GM18517 (cell line): Measurements from ENCODE around the gene PEX6.

Experiments used
- ATAC-seq: cut with Tn5 transposase; IDR thresholded peaks from one replicate; pipeline ENCODE4 v1.9.1; 2021; ENCODE audit warnings: mild to moderate bottlenecking, moderate library complexity; ENCODE audit not compliant: unreplicated experiment

The PEX6 gene

DNA sequence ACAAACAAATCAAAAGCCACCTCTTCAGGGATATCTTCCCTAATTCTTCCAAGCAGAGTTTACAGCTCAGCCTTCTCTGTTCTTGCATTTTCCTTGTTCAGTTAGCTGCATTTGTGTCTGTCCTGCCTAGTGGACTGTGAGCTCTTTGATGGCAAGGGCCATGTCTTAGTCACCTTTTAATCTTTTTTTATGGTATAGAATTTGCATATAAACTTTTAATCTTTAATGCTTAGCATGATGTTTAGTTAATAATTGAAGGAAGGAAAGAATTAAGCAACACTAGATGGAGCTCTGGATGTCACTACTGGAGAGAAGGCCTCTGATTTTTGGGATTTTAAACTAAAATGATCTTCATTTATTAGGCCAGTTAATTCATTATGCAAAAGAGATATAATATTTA, 17.5 kb upstream of the PEX6 start:
- ATAC-seq = no peak

DNA sequence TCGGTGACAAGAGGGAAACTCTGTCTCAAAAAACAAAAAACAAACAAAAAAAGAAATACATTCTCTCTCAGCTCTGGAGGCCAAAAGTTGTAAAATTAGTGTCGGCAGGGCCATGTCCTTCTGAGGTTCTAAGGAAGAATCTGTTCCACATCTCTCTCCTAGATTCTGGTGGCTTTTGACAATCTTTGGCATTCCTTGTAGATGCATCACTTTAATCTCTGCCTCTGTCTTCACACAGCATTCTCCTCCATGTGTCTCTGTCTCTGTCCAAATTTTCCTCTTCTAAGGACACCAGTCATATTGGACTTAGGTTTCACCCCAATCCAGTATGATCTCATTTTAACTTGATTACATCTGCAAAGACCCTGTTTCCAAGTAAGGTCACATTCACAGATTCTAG, 14.5 kb upstream of the PEX6 start:
- no peak for ATAC-seq

DNA sequence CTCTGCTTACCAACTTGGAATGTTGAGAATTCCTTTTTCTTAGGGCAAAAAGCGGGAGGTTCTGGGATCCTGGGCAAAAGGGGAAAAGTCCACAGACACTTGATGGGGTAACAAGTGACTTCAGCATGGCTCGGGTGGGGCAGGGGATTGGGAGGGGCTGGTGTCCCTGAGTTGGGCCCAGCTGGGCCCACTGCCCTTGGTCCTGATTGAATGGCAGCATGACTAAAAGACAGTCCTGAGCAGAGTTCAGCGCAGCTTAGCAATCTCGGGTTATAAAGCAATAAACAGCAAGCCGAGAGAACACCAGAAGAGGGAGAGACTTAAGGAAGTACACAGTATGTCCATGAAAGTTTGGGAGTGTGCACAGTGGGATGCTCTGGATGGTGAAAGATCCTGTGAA, 10.9 kb upstream of the PEX6 start:
- ATAC-seq = no peak

DNA sequence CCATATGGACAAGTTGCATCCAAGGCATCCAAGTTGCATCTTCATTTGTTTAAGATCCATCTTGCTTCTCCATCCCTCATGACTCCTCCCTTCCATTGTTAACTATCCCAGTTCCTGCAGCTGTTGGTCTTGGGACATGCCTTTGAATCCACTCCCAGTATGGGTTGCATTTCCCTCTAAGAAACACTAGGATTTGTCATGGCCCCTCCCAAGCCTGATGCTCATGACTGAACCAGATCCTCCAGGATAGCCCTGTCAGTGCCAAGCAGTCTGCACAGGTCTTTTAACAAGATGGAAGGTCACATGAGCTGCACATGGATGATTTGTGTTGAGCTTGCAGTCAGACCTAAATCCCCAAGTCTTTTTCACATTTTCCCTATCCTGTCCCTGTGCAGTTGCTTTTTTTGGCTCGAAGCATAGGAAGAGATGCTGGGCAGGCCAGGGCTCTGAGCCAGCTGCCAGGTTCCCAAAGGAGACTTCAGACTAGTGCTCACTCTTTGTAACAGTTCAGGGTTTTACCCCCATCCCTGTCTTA, 9.6 kb upstream of the PEX6 start:
- ATAC-seq = no peak

DNA sequence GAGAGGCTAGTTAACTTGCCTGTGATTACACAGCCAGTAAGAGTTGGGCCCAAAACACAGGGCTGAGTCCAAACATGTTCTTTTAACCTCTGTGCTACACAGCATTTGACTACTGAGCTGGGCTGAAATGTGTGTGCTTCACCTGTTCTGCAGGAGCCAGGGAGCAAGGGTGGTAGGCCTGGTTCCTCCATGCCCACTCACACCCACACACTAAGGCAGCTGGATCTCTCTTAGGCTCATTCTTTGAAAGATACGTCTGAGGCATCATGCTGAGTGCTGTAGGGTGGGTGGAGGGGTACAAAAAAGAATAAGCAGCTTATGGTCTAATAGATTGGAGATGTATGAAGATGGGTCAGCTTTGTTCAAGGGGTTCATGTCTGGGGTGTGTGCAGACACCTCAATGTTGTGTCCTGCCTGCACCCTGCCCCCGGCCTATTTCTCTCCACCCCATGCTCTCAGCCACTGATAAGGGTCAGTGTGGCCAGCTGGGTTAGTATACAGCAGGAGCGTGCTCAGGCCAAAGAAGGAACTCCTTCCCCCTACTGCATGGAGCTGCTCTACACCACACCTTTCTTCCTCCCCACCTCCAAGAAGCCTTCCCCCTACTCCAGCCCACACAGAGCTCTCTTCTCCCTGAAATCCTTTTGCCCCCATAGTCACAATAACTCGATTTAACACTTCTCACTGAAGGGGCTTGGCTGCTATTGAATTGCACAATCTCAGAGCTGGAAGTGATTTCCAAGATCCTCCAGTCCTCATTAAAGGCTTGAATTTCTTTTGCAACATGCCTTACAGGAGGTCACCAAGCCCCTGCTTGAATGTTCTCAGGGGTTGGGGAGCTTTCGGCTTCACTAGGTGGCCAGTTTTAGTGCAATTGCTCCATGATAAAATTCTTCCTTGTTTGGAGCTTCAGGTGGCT, 8.8 kb upstream of the PEX6 start:
- ATAC-seq = no peak

DNA sequence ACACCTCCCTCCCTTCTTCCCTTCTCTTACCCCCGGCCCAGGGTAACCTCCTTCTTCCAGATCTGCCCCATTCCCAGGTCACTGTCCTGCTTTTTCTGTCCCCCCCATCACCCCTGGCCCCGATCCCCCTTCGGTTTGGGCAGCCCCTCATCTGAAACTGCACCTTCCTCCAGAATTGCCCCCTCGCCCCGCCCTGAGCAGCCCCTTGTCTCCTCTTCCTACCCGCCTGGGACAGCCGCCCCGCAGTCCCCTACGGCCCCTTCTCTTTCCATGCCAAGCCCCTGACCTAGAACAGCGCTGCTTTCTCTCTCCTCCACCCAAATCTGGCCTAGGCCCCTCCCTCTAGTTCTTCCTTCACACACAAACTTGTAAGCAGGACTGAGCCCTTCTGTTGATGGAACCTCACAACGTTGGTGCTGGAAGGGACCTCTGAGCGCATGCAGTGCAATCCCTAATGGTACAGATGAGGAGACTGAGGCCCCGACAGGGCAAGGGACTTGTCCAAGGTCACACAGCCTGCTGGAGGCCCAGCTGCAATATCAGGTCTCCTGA, 6.0 kb upstream of the PEX6 start:
- ATAC-seq = no peak

DNA sequence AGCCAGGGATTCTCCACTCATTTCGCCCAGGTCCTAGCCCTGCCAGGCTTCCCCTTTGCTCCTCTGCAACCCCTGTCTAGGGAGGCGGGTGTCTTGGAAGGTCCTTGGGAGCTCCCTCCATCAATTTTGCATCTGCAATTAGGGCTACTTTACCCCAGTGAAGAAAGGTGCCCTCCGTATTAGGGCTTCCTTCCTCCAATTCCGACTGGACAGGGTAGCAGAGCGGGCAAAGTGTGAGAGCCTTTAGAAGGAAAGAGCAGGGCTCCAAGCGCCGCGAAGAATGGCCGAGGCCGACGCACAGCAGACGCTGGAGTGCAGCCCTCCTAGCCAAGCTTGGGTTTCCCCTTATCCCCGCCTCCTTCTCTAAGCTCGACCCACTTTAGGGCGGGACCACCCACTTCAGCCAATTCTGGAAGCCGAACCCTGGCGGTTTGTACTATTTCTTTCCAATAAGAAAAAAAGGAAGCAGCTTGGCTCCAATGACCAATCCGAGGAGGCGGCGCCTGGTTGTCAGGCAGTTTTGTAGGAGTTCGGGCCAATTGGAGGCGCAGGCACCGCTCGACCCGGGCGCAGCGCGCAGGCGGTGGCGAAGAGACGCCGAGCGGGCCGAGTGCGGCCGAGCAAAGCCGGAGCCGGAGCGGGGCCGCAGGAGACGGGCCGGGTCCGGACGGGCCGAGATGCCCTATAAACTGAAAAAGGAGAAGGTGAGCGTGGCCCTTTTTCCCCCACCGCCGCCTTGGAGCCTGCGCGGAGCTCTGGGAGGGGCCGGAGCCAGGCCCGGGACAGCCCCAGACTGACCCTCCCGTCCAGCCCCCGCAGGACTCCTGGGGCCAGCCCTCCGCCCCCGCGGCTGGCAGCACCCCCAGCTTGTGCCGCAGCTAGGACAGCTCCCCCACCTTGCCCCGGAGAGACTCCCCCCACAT, 5.3 kb upstream of the PEX6 start, which contains the start of gene PPP2R5D:
PPP2R5D (plus strand) TSS at position 570 of the 923 bp plus-strand sequence; CDS start at position 678, 108 bp downstream.
- ATAC-seq = peak; percentile 91

DNA sequence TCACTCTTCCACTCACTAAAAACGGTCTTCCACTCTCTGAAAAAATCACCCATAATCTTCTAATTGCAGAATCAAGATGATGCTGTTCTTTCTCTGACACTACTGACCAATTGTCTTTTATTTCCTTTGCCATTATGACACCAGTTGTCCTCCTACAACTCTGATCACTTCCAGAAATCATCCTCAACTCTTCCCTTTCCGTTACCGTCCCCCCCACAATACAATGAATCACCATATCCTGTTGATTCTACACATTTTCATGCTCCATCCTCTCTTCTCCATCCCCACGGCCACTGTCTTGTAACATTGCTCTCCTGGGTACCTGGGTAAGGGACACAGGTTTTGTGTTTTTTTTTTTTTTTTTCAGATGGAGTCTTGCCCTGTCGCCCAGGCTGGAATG, 2.9 kb upstream of the PEX6 start:
- ATAC-seq = no peak

DNA sequence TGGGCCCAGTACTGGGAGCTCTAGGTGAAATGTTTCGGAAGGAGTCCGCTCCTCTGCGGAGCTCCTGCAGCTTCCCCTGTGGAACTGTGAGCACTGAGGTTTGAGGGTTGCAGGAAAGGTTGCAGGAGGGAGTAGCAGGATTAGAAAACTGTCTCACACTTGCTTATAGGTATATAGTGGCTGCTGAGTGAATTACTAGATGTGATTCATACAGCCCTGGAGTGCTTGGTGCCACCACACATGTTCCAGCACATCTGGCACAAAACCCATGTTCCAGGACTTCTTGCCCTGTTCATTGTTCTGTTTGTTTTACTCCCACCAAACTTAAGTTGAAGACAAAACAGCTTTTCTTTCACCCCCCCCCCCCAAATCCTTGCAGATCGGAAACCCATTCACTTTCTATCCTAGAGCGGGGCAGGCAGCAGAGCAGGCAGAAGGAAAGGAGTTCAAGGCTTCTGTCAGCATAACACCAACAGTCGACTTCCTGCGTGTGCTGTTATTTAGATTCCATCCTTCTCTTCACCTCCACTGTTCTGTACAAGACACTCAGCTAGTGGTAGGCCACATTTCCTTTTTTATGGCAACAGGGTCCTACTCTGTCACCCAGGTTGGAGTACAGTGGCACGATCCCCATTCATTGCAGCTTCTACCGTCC, 669 bp upstream of the PEX6 start:
- no peak for ATAC-seq

DNA sequence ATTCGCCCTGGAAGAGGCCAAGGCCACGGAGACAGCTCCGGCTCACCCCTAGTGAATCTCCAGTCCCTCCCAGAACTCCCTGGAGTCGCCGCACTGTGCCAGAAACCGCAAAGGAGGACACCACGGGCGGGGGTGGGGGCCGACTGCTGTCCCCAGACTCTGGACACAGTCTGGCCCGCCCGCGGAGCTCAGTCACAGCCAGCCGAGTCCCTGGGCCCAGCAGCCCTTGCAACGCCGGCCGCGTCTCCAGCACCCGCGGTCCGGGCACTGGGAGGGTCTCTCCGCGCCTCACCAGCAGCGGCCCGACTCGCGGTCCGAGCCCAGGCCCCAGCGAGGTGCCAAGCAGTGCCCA, 518 bp downstream of the PEX6 start:
- ATAC-seq = no peak

DNA sequence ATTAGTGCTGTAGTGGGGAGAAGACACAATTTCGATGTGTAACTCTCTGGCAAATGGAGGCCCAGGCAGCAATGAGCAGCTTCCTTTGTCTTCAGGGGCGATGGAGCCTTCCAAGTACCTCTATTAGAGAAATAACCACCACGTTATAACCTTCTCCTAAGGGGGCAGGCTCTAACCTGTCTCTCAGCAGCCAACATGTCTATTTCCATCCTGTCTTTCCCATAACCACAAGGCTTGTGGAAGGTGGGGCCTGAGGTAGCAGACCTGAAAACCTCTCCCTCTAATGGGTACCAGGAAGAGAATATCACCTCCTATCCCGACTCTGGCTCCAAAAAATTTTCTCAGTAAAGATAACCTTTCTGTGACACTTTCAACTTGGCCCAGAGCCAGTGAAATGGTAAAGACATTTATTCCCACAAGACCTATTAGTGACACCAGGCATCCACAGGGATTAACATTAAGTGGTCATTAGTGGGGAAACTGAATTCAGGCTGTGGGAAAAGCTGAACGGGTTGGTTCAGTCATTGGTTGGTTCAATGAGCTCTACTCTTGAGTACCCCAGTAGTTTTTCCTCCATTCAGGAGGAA, 4.0 kb downstream of the PEX6 start:
- ATAC-seq = no peak

DNA sequence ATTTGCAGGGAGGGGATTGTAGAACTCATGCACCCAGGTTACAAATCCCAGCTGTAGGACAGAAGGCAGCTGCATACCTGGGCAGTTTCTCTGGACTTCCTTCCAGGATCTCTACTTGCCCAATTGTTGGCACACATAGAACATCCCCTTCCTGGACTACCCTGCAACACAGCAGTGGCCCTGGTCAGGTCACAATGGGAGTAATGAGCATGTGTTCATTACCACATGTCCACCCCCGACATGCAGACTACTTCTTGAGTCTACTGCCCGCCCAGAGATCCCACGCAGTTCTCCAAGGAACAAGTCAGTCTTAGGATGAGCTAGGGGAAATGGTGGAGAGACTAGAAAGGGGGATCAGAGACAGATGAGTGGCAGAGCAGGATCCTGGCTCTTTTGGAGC, 5.1 kb downstream of the PEX6 start:
- ATAC-seq = no peak

DNA sequence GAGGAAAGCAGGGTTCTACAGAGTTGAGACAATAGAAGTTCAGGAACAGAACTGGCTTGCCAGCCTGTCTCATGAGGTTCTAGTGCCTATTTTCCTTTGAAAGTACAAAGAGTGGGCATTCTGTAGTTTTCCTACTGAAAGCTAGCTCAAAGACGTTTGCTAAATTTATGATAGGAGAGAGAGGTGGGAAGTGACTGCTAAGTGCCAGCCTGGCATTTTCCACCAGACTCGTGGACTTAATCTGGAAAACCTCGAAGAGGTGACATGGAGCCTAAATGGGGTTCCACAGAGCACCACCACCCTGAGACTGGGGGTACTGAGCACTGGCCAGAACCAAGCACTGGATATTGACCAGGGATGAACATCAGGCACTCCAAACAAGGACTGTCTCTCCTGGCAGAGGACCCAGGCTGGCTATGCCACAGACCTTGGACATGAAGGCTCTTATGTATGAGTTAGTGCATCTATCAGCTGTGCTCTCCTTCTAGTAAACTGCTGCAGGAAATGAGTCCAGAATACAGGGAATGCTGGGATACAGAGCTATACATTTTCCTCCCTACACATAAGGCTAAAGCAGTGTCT, 7.1 kb downstream of the PEX6 start:
- no peak for ATAC-seq

DNA sequence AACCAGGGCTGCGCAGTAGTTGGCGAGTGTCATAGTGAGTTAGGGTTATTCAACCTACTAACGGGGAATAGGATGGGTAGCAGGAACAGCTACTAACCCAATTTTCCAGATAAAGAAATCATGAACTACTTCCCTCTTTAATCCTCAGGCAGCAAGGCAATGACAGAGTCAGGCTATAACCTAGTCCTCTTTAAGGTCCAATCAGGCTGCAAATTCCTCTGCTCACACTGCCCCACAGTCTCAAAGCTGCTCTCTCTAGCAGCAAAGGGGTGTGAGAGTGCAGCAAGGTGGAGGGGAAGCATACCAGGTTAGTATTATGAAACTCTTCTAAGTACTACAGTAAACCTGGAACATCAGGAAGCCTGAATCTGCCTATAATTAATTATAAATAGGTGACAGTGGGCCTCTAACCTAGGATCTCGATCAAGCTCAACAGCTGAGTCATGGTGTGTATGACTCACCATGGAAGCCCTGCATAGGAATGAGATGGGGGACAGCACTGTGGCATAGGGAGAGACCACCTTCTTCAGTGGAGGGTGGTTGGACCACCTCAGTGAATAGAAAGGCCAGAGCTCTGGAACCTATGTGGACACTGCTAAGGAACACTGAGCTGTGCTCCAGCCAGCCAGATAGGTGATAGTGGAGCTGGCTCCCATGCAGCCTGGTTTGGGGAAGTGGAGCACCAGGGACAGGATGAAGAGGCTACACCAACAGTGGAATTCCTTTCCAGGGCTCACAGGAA, 7.9 kb downstream of the PEX6 start:
- no peak for ATAC-seq

DNA sequence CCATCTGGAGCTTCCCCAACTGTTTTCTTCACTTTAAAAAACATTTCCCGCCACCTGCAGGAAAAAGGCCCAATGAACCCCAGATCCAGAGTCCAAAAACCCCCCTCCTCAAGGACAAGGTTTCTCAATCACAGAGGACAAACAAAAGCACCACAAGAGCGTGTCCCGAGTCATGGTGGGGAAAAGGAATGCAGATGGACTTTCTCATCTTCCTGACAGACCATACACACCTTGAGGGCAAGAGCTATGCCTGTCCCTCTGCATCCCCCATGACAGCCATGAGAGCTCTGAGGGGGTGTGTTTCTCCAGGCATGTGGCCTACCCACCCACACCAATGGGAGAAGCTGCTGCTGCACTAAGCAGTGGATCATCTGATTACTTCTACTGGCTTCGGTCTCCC, 9.0 kb downstream of the PEX6 start:
- no peak for ATAC-seq

DNA sequence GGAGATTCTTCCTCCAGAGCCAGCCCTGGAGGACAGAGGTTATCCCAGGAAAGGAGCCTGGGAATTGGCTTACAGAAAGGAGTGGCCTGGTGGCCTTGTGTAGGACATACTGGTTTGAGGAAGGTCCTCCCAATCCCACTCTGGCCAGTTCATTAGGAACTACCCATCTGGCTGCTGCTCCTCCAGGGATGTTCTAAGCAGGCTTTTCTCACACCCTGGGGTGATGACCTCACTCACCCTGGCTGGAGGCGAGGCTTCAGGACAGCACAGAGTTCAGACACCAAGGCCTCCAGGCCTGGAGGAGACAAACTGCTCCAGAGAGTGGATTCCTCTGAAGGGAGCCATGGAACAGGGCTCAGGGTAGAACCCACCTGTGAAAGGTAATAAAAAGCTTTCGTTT, 9.6 kb downstream of the PEX6 start:
- ATAC-seq = no peak

DNA sequence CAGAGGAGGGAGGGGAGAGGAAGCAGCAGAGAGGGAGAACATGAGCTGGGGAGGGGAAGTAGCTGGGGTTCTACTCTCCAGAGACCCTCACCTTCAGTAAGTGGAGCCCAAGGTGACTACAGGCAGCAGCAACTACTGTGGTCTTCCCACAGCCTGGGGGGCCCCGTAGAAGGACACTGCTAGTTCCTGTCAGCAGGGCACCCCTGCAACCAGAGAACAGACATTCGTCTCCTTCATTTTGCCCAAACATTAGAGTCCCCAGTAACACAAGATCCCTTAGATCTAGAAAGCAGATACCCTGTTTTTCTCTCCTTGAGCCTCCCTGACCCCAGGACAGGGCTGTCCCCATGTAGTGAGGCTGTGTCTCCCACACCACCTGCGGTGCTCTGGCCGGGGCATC, 10.2 kb downstream of the PEX6 start:
- no peak for ATAC-seq

DNA sequence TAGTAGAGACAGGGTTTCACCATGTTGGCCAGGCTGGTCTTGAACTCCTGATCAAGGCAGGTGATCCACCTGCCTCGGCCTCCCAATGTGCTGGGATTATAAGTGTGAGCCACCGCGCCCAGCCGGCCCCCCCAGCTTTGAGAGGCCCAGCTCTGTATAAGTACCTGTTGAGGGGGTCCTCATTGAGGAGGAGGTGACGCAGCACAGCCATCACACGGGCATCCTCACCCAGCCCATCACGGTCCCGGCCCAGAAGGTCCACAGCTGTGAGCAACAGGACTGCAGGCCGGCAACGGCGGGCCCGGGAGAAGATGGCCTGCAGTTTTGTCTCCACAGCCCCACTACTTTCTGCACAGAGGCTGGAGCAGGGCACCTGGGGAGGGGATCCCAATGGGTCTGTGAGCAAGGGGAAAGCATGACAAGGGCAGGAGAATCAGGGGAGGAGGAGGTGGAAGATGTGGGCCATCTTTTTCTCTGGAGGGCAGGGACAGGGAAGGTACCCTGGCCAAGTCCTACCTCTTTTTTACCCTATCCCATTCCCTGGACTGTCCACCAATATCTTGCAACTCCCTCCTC, 10.8 kb downstream of the PEX6 start:
- ATAC-seq = no peak

DNA sequence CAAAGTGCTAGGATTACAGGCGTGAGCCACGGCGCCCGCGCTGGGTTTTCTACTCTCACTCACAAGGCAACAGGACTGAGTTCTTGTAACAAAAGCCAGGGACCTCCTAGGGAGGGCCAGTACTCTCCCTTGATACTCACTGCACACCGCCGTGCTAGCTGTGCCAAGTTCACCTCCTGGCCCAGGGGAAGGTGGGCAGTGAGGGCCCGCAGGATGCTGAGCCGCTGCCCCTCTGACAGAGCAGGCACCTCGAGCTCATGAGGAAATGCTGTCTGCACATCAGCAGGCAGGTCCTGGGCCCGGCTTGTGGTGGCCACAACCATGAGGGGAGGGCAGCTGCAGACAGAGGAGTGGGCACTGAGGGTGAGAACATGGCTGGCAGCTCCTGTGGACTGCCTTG, 11.8 kb downstream of the PEX6 start:
- no peak for ATAC-seq
